Choroid plexus epithelial cell (primary cell): ENCODE results near the gene CCDC85C.

ENCODE experiments used
- DNase-seq: peaks from one replicate; pipeline ENCODE4 v3.0.0-alpha.2; 2010; ENCODE audit warnings: low read depth
- H3K4me3 ChIP-seq: 2 replicates; pipeline ENCODE4 v1.5.1; 2011; ENCODE audit warnings: low read depth, mild to moderate bottlenecking, control low read depth, low read length, moderate library complexity
- TF ChIP-seq, protein P1 (sequence below): conservative IDR thresholded peaks from 2 replicates; pipeline ENCODE4 v1.5.1; 2011; ENCODE audit warnings: low read depth, mild to moderate bottlenecking, control low read depth, inconsistent platforms, low read length, moderate library complexity

Gene CCDC85C

DNA sequence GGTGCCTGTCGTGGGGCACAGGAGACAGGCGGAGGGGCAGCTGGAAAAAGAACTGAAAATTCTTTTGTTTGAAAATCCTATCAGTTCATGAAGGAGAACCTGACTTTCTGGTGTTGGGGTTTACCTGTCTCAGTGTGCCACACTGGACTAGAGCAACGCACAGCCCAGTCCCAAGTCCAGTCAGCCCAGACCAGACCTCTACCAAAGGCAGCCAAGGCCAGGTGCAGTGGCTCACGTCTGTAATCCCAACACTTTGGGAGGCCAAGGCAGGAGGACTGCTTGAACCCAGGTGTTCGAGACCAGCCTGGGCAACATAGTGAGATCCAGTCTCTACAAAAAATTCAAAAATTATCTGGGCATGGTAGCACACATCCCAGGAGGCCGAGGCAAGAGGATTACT is 4.6 kb downstream of the CCDC85C start:
- H3K4me3 ChIP-seq = no peak overlapping the region
- TF ChIP-seq, protein P1, sequence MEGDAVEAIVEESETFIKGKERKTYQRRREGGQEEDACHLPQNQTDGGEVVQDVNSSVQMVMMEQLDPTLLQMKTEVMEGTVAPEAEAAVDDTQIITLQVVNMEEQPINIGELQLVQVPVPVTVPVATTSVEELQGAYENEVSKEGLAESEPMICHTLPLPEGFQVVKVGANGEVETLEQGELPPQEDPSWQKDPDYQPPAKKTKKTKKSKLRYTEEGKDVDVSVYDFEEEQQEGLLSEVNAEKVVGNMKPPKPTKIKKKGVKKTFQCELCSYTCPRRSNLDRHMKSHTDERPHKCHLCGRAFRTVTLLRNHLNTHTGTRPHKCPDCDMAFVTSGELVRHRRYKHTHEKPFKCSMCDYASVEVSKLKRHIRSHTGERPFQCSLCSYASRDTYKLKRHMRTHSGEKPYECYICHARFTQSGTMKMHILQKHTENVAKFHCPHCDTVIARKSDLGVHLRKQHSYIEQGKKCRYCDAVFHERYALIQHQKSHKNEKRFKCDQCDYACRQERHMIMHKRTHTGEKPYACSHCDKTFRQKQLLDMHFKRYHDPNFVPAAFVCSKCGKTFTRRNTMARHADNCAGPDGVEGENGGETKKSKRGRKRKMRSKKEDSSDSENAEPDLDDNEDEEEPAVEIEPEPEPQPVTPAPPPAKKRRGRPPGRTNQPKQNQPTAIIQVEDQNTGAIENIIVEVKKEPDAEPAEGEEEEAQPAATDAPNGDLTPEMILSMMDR = no peak
- DNase-seq = no peak

DNA sequence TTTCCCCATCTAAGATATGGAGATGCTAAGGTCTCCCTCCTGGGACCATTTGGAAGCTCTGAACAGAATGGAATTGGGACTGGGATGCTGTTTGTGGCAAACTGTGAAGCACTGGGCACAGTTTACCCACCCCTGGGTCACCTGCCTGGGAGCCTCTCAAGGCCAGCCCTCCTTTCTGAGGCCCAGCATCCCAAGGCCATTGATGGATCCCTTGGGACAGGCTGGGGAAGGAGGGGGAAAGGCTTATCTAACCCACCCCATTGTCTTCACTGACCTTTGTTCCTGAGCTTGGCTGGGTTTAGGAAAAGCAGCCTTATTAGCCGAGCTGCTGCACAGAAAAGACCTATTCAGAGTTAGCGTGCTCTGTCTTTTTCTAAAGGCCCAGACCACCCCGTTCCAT is 5.2 kb downstream of the CCDC85C start:
- no peak overlapping the region for H3K4me3 ChIP-seq
- no peak for DNase-seq
- TF ChIP-seq, protein P1 = no peak

DNA sequence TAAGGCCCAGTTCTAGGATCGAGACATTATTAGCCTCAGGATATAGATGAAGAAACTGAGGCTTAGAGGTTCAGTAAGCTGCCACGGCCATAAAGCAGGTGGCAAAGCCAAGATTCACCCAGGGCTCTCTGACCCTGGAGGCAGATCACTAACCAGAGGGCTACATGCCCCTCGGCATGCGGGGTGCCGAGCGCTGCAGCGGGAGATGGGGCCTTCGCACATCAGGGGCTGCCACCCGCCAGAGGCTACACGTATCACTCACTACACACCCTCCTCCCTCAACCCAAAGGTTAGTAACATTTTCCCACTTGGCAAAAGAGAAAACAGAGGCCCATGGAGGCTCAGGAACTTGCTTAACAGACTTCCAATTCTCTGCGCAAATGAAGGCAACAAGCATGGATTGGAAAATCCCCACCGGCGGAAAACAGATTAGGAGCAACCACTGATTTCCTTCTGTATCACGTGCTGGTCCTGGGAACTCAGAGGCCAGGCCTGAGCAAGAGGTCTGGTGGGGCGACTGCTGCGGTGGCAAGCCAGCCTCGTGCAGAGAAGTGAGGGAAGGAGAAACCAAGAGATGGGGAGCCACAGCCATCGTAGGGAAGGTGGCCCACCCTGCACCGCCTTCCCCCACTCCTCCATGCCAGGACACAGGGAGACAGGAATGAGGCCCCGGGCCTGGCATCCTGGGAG is 6.0 kb downstream of the CCDC85C start:
- no peak for DNase-seq
- no peak overlapping the region for H3K4me3 ChIP-seq
- TF ChIP-seq, protein P1 = no peak

DNA sequence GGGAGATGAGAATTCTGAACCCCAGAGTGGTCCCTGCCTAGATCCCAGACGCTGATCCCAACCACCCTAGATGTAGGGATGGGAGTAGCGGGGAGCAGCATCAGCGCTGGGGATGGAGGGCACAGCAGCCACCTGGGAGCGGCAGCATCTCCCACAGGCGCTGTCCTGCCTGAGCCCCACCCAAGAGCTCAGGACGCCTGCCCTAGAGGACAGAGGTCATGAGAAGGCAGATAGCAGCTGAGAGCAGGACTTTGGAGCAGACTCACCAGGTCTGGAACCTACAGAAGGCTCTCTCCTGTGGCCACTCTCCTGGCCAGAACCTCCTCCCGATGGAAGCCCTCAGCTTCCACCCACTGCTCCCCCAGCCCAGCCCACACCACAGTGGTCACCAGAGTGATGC is 7.2 kb downstream of the CCDC85C start:
- DNase-seq = no peak
- H3K4me3 ChIP-seq = no peak overlapping the region
- TF ChIP-seq, protein P1 = no peak

DNA sequence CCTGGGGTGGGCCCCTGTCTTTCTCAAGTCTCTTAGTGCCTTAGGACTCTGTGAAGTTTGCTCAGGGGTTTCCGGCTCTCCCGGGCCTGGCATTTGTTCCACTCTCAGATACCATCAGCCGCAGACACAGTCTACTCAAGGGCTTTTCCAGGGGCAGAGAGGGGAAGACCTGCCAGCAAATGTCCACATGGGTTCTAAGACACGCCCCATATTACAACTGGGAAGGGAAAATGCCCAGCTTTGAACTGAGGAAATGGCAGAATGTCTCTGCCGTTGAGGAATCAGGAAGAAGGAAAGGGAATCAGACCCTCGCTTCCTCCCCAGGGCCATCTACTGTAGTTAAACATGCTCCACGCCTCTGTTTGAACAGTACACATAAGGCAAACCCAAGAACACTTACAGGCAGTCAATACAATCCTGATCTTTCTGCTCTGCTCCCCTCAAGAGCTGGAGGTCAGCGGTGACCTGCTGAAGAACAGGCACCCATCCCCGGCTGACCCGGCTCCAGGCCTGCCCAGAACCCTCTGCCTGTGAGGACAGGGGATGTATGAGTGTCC is 7.9 kb downstream of the CCDC85C start:
- TF ChIP-seq, protein P1 = no peak
- no peak for DNase-seq
- no peak overlapping the region for H3K4me3 ChIP-seq

DNA sequence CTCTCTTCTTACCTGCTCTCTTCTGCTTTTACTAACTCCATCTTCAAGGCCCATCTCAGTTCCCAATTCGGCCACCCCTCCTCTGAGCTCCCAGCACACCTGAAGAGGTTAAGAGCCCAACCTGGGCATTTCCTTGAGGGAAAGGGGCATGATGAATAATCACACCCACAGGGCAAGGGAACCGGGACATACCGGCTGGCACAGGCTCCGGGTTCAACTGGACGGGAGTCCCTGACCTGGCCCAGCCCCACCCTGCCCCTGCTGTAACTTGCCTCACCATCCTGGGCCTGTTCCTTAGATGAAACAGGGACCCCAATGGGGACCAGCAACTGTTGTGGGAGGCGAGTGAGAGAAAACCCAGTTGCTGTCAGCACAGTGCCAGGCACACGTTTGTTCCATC is 8.5 kb downstream of the CCDC85C start:
- no peak for DNase-seq
- TF ChIP-seq, protein P1 = no peak
- no peak overlapping the region for H3K4me3 ChIP-seq

DNA sequence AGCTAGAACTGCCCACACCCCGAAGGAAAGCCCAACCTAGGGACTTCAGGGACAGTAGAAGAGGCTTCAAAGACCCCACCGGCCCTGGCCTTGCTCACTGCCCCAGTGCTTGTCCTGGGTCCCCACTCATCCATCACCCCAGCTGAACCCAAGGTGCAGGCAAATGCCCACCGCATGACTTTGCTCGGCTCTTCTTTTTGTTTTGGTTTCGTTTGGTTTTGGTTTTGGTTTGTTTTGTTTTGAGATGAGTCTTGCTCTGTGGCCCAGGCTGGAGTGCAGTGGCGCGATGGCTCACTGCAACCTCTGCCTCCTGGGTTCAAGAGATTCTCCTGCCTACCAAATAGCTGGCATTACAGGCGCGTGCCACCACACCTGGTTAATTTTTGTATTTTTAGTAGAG is 9.0 kb downstream of the CCDC85C start:
- TF ChIP-seq, protein P1 = no peak
- no peak for DNase-seq
- H3K4me3 ChIP-seq = no peak overlapping the region
